VCaP (cell line): ENCODE measurements around the gene TGDS.

Experiments used
- H3K27ac ChIP-seq: fragments of 450-650 bp; 2 replicates; pipeline ENCODE4 v1.5.1; 2017
- CTCF ChIP-seq: fragments of 450-650 bp; conservative IDR thresholded peaks from 2 replicates; pipeline ENCODE4 v1.5.1; 2017; ENCODE audit warnings: mild to moderate bottlenecking, moderate library complexity

The TGDS gene

GRCh38 chr13:94609196-94609595 lies 13.2 kb upstream of the TGDS start:
- no peak overlapping the region for H3K27ac ChIP-seq
- no peak for TF ChIP-seq CTCF

- no peak for TF ChIP-seq CTCF
- no peak overlapping the region for H3K27ac ChIP-seq
Observed at GRCh38 chr13:94608586-94608985, 12.6 kb upstream of the TGDS start.

- no peak for TF ChIP-seq CTCF
- H3K27ac ChIP-seq: no peak overlapping the region
Observed at GRCh38 chr13:94607939-94608338, 12.0 kb upstream of the TGDS start.

GRCh38 chr13:94607056-94607455 lies 11.1 kb upstream of the TGDS start:
- H3K27ac ChIP-seq: no peak overlapping the region
- TF ChIP-seq CTCF: no peak

GRCh38 chr13:94602467-94602866 lies 6.5 kb upstream of the TGDS start:
- H3K27ac ChIP-seq: peak overlapping the region; percentile 79
- TF ChIP-seq CTCF: no peak

- no peak for TF ChIP-seq CTCF
- peak within 1 kb of the TSS; percentile 79 for H3K27ac ChIP-seq
Observed at GRCh38 chr13:94601446-94602431, 5.8 kb upstream of the TGDS start, which contains the start of gene GPR180. Gene GPR180, plus strand, starts transcription at chr13:94601857. Its CDS starts 71 bp downstream, at chr13:94601928.

- no peak overlapping the region for H3K27ac ChIP-seq
Observed at GRCh38 chr13:94599877-94600276, 3.9 kb upstream of the TGDS start.

More at GRCh38 chr13:94599877-94600276, 3.9 kb upstream of the TGDS start:
- TF ChIP-seq CTCF: no peak
